NB4 (cell line): ENCODE results near the gene ADAM10.
"Not testable (repeated sequence)": the region's sequence is repeated elsewhere in the genome, so short reads cannot be mapped to it uniquely, and the experiment has no call there.

ENCODE experiments used
- DNase-seq: peaks from one replicate; pipeline ENCODE4 v3.0.0; 2010; ENCODE audit warnings: low read depth
- H3K4me3 ChIP-seq: one replicate; pipeline ENCODE4 v1.5.1; 2011; ENCODE audit warnings: mild to moderate bottlenecking, low read depth, low read length, moderate library complexity
- CTCF ChIP-seq: IDR thresholded peaks from one replicate; pipeline ENCODE4 v1.5.1; 2012; ENCODE audit warnings: low read depth, low read length
- MAX ChIP-seq: IDR thresholded peaks from 2 replicates; pipeline ENCODE4 v1.6.1; 2011; ENCODE audit warnings: low read depth, low read length
- MYC ChIP-seq: IDR thresholded peaks from 2 replicates; pipeline ENCODE4 v1.6.1; 2011; ENCODE audit warnings: low read depth, low read length
- POLR2A ChIP-seq: IDR thresholded peaks from 2 replicates; pipeline ENCODE4 v1.6.1; 2011; ENCODE audit warnings: mild to moderate bottlenecking; ENCODE audit not compliant: insufficient read length; ENCODE audit errors: extremely low read depth

The ADAM10 gene

GRCh38 chr15:58622877-58623276, 126.6 kb downstream of the ADAM10 start:
- no peak for DNase-seq
- H3K4me3 ChIP-seq: no peak overlapping the region
- TF ChIP-seq POLR2A (no peak), CTCF (no peak), MAX (no peak), MYC (no peak)

DNA sequence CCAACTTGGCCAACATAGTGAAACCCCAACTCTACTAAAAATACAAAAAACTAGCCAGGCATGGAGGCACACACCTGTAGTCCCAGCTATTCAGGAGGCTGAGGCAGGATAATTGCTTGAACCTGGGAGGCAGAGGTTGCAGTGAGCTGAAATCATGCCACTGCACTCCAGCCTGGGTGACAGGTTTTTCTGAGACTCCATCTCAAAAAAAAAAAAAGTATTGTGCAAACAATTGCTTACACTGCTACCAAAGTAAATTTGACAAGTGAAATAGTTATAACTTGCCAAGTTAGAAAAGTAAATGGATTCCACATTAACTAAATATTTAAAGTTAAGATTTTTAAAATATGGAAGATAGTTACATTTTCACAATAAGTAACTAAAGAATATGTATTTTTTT, 129.2 kb downstream of the ADAM10 start:
- not testable (repeated sequence) for H3K4me3 ChIP-seq, DNase-seq

DNA sequence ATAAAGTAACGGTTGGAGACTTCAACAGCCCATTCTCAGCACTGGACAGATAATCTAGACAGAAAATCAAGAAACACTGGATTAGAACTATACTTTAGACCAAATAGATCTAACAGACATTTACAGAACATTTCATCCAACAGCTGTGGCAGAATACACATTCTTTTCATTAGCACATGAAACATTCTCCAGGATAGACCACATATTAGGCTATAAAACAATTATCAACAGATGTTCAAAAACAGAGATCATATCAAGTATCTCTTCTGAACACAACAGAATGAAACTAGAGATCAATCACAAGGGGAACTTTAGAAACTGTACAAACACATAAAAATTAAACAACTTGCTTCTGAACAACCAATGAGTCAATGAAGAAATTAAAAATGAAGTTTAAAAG, 133.3 kb downstream of the ADAM10 start:
- H3K4me3 ChIP-seq: no peak overlapping the region
- DNase-seq: no peak
- no peak for TF ChIP-seq MYC
- no peak for TF ChIP-seq MAX
- TF ChIP-seq POLR2A: no peak
- TF ChIP-seq CTCF: no peak

GRCh38 chr15:58611731-58612676, 137.5 kb downstream of the ADAM10 start:
- DNase-seq: no peak
- TF ChIP-seq POLR2A: no peak
- no peak overlapping the region for H3K4me3 ChIP-seq

DNA sequence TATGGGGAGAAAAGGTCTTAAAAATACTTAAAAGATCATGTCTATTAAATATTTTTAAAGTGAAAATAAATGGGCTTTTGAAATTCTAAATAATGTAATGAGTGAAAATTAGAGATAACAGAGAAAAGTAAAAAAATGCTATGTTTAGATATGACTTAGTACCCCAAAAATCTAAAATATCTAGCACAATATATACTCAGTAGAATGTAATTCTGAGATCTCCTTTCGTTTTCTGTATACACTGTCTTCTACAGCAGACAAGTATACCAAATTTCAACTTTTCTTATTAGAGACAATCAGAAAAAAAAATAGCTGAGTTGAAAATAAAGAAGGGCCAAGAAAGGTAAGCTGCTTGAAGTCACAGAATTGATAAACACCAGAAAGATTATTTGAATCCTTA, 140.8 kb downstream of the ADAM10 start:
- no peak overlapping the region for H3K4me3 ChIP-seq
- TF ChIP-seq MYC (no peak), MAX (no peak)
- DNase-seq: no peak

GRCh38 chr15:58608129-58608590, 141.3 kb downstream of the ADAM10 start:
- DNase-seq: no peak
- TF ChIP-seq MAX (no peak), MYC (no peak), POLR2A (no peak), CTCF (no peak)
- no peak overlapping the region for H3K4me3 ChIP-seq

DNA sequence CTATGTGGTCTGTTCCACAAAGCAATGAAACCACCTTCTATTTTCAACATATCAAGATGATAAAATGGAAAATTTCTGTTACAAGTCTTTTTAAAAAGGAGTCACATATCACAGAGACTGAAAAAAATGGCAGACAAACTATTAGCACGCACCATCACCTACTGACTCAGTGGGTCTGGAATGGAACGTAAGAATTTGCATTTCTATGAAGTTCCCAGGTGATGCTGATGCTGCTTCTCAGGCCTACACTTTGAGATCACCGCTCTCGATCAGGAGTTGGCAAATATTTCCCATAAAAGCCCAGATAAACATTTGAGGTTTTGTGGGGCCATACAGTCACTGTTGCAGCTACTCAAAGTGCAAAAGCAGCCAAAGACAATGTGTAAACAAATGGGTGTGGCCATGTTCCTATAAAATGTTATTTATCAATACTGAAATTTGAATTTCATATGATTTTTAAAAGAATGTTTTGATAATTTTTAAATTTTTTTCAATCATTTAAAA, 142.9 kb downstream of the ADAM10 start:
- DNase-seq: no peak
- no peak overlapping the region for H3K4me3 ChIP-seq
- TF ChIP-seq MAX: no peak
- TF ChIP-seq POLR2A: no peak
- no peak for TF ChIP-seq CTCF
- TF ChIP-seq MYC: no peak
